Measurements from ENCODE around the gene WDHD1.

DNA sequence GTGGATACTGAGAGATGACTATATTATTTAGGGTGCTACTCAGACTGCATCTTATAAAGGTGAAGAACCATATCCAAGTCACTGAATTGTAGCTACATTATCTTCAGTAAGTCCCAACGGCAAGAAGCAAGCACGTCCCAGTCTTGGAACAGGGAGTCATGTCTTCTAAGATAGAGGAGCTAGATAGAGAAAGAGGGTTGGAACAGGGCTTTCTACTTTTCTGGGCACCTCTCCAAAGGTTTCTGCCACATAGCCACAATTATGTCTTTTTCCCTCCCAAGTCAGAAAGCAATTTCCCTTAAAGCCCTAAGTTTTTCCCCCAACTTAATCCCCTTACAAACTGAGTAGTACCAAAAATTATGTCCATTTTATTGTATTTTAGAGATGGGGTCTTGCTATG lies 47.0 kb upstream of the WDHD1 start:
- TF ChIP-seq, protein P1, sequence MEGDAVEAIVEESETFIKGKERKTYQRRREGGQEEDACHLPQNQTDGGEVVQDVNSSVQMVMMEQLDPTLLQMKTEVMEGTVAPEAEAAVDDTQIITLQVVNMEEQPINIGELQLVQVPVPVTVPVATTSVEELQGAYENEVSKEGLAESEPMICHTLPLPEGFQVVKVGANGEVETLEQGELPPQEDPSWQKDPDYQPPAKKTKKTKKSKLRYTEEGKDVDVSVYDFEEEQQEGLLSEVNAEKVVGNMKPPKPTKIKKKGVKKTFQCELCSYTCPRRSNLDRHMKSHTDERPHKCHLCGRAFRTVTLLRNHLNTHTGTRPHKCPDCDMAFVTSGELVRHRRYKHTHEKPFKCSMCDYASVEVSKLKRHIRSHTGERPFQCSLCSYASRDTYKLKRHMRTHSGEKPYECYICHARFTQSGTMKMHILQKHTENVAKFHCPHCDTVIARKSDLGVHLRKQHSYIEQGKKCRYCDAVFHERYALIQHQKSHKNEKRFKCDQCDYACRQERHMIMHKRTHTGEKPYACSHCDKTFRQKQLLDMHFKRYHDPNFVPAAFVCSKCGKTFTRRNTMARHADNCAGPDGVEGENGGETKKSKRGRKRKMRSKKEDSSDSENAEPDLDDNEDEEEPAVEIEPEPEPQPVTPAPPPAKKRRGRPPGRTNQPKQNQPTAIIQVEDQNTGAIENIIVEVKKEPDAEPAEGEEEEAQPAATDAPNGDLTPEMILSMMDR (optimal IDR thresholded peaks at IDR 0.05 in 1 of 3, IDR thresholded peaks at IDR 0.05 in 1 of 3, conservative IDR thresholded peaks at IDR 0.05 in 1 of 3; ENCODE audit: extremely low read depth in 1 of 3, insufficient read depth in 2 of 3, low read length in 3 of 3), result no peak
- no peak for TF ChIP-seq EZH2 (IDR thresholded peaks at IDR 0.05; ENCODE audit: low read length)
